Tibial nerve (tissue), 3 donors: ENCODE data around the gene STK16.

ENCODE experiments used
- POLR2A ChIP-seq, 2 donors: fragments of 450-650 bp; IDR thresholded peaks; one replicate each; pipeline ENCODE4 v1.6.1; 2017; ENCODE audit warnings: antibody characterized with exemption in 2 of 2, mild to moderate bottlenecking in 2 of 2, moderate library complexity in 2 of 2
- TF ChIP-seq, protein P1 (sequence below), 5 experiments: fragments of 200-600 bp in 3 of 5; fragments of 450-650 bp in 2 of 5; sonication (generic) in 3 of 5; IDR thresholded peaks; one replicate each; pipeline ENCODE4 v1.5.1; 2016 to 2019; ENCODE audit warnings: antibody characterized with exemption in 5 of 5, mild to moderate bottlenecking in 3 of 5, moderate library complexity in 2 of 5

DNA sequence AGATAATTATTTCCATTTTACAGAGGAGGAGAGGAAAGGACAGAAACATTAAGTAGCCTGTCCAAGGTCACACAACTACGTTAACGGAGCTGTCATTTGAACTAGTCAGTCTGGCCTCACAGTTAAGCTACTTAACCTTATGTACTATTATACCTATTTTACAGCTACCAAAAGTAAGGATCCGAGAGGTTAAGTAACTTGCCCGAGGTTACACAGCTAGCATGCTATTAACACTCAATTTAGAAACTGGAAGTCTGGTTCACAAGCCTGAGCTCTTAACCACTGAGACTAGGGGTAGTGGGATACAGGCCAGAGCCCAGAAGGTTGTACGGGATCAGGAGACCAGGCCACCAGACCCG lies 511 bp upstream of the STK16 start:
- TF ChIP-seq, protein P1, sequence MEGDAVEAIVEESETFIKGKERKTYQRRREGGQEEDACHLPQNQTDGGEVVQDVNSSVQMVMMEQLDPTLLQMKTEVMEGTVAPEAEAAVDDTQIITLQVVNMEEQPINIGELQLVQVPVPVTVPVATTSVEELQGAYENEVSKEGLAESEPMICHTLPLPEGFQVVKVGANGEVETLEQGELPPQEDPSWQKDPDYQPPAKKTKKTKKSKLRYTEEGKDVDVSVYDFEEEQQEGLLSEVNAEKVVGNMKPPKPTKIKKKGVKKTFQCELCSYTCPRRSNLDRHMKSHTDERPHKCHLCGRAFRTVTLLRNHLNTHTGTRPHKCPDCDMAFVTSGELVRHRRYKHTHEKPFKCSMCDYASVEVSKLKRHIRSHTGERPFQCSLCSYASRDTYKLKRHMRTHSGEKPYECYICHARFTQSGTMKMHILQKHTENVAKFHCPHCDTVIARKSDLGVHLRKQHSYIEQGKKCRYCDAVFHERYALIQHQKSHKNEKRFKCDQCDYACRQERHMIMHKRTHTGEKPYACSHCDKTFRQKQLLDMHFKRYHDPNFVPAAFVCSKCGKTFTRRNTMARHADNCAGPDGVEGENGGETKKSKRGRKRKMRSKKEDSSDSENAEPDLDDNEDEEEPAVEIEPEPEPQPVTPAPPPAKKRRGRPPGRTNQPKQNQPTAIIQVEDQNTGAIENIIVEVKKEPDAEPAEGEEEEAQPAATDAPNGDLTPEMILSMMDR (IDR thresholded peaks at IDR 0.05): no peak
- no peak for TF ChIP-seq POLR2A (IDR thresholded peaks at IDR 0.05)
